Mesothelial cell of epicardium (in vitro differentiated cells): ENCODE results near the gene FNDC8. TPM values are rescaled to one million over a fixed set of nuclear protein-coding genes. Genes with fewer than 3 reads are reported as not detected.

Experiments used
- DNase-seq, 2 experiments: peaks; one replicate each; pipeline ENCODE4 v3.0.0; 2021; ENCODE audit warnings: low spot score in 2 of 2; ENCODE audit not compliant: unreplicated experiment in 2 of 2
- H3K27ac Mint-ChIP-seq: 2 replicates; pipeline ENCODE4 v1.8.0; 2021; ENCODE audit warnings: mixed read lengths
- H3K27me3 Mint-ChIP-seq: 2 replicates; pipeline ENCODE4 v1.8.0; 2021; ENCODE audit warnings: low read depth, mixed read lengths
- H3K36me3 Mint-ChIP-seq: 2 replicates; pipeline ENCODE4 v1.8.0; 2021; ENCODE audit warnings: mixed read lengths
- H3K4me1 Mint-ChIP-seq: 2 replicates; pipeline ENCODE4 v1.8.0; 2021; ENCODE audit warnings: mixed read lengths
- H3K4me3 Mint-ChIP-seq: 2 replicates; pipeline ENCODE4 v1.8.0; 2021; ENCODE audit warnings: mild to moderate bottlenecking, moderate library complexity, mixed read lengths
- H3K9me3 Mint-ChIP-seq: 2 replicates; pipeline ENCODE4 v1.8.0; 2021; ENCODE audit warnings: mixed read lengths
- CTCF ChIP-seq: fragments of 200-600 bp; sonication (generic); IDR thresholded peaks from one replicate; pipeline ENCODE4 v1.5.0; 2021; ENCODE audit warnings: antibody characterized with exemption; ENCODE audit not compliant: unreplicated experiment
- total RNA-seq: library from RNA; stranded (reverse); gene quantifications from 3 replicates; pipeline ENCODE4 v1.2.1, GENCODE V29; 2021

FNDC8 gene
- total RNA-seq, 1 donor from 2014 or later: not detected

DNA sequence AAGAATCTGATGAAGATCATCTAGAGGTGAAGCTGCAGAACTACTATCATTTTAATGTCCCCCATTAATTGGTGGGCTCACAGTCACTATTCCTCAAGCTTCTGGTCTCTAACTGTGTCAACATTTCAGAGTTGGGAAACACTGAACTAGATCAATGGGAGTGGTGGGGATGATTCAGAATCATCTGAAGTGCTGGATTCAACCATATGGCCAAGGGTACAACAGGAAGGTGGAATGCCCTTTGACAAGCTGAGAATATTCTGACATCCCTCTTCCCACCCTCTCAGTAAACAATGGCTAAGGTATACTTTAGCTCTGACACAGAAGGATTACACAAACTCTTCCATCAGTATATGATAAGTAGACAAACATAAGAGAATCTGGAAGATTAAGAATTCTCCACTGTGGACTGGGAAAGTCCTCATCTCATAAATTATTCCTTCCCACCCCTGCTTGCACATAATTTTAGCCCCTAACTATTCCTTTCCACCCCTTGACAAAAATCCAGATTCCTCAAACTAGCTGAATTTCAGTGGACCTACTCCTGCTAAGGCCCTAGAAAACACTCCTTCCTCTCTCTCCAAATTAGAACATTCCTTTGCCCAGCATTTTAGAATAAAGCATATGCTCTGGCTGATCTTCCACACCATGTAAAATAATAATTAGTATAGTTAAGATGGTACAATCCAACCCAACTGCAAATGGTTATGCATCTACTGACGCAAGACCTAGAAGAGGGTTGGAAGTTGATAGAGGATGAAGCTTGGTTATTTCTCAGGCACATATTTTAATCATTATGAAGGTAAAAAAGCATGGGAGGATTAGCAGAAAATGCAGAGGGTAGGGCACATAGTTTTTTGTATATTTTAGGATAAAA, 41.6 kb upstream of the FNDC8 start:
- no peak overlapping the region for H3K27ac Mint-ChIP-seq
- no peak for DNase-seq
- no peaks in the 10 kb centered on the region for H3K9me3 Mint-ChIP-seq
- peaks cover 18% of the 10 kb centered on the region for H3K4me1 Mint-ChIP-seq
- no peak for TF ChIP-seq CTCF
- no peaks in the 10 kb centered on the region for H3K27me3 Mint-ChIP-seq
- H3K36me3 Mint-ChIP-seq: no peaks in the 10 kb centered on the region
- no peak overlapping the region for H3K4me3 Mint-ChIP-seq

GRCh38 chr17:35080536-35080935, 40.9 kb upstream of the FNDC8 start:
- Mint-ChIP-seq H3K9me3 (no peaks in the 10 kb centered on the region), H3K4me1 (peaks cover 20% of the 10 kb centered on the region), H3K4me3 (no peak overlapping the region), H3K36me3 (no peaks in the 10 kb centered on the region), H3K27me3 (no peaks in the 10 kb centered on the region), H3K27ac (no peak overlapping the region)
- DNase-seq: no peak
- TF ChIP-seq CTCF: no peak

DNA sequence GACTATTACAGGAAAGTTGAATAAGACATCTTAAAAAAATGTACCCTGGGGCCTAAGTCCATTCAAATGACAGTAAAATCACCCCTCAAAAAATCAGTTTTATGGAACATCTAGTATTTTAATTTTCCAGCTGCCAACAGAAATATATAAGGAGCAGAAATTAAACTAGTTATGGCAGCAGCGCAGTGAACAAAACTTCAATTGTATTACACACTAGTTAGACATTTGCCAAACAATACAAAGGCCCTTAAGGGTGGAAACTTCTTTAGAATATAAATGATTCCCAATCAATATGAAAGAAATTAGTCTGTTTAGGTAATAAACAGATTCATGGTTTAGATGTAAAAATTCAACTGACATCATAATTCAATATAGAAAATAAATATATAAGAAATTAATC, 39.8 kb upstream of the FNDC8 start:
- Mint-ChIP-seq H3K9me3 (no peaks in the 10 kb centered on the region), H3K4me1 (peaks cover 27% of the 10 kb centered on the region), H3K27ac (no peak overlapping the region), H3K27me3 (no peaks in the 10 kb centered on the region), H3K4me3 (no peak overlapping the region), H3K36me3 (no peaks in the 10 kb centered on the region)
- no peak for TF ChIP-seq CTCF
- no peak for DNase-seq

DNA sequence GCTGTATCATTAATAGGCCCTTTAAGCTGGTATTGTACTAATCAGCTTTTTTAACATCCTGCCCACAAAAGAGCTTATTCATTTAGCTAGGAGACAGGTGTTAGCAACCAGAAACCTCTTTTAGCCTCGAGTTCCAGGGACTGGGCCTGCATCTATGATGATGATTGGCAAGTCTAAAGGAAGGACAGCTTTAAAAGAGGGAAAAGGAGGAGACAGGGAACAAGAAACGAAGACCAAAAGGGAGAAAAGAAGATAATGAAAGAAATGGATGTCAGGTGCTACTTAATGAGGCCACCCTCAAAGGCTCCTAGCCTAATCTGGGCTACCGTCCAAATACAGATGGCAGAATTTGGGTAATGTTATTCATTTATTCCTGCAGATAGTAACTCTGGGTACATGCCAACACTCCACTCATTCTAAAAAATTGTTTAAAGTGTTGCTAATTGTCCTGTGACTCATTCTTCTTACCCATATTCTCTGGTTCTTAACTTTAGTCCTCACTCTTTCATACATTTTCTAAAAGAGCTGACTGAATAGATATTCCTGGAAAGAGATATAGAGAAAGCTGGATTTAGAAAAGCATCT, 39.2 kb upstream of the FNDC8 start:
- Mint-ChIP-seq H3K27ac (no peak overlapping the region), H3K36me3 (no peaks in the 10 kb centered on the region), H3K9me3 (no peaks in the 10 kb centered on the region), H3K27me3 (no peaks in the 10 kb centered on the region), H3K4me3 (no peak overlapping the region), H3K4me1 (peaks cover 31% of the 10 kb centered on the region)
- no peak for TF ChIP-seq CTCF
- no peak for DNase-seq

GRCh38 chr17:35083071-35083470, 38.3 kb upstream of the FNDC8 start:
- Mint-ChIP-seq H3K4me1 (peaks cover 40% of the 10 kb centered on the region), H3K27me3 (no peaks in the 10 kb centered on the region), H3K27ac (no peak overlapping the region), H3K4me3 (no peak overlapping the region), H3K36me3 (no peaks in the 10 kb centered on the region), H3K9me3 (no peaks in the 10 kb centered on the region)
- no peak for TF ChIP-seq CTCF
- DNase-seq: no peak
